GM18508 (cell line): Measurements from ENCODE around the gene KIF15.

ENCODE experiments used
- ATAC-seq: cut with Tn5 transposase; IDR thresholded peaks from one replicate; pipeline ENCODE4 v1.9.1; 2021; ENCODE audit warnings: moderate number of reproducible peaks; ENCODE audit not compliant: insufficient read depth, unreplicated experiment

Gene KIF15

DNA sequence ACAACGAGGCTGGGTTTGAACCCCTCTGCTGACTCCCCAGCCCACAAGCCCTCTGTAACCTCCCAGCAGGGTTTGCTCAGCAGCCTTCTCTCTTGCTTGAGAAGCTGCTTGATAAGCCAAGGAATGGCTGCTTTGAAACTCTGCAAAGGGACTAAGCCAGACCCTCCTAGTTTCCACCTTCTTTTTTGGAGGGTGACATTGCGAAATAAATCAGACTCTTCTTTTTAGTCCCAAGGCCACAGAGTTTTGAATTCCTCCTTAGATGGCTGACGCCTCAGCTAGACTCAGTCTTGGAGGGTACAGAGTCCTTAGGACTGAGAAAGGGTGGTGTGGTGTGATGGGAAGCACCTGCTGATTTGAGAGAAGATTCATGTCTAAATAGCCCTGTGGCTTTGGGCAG lies 114.0 kb downstream of the KIF15 start:
- no peak for ATAC-seq

DNA sequence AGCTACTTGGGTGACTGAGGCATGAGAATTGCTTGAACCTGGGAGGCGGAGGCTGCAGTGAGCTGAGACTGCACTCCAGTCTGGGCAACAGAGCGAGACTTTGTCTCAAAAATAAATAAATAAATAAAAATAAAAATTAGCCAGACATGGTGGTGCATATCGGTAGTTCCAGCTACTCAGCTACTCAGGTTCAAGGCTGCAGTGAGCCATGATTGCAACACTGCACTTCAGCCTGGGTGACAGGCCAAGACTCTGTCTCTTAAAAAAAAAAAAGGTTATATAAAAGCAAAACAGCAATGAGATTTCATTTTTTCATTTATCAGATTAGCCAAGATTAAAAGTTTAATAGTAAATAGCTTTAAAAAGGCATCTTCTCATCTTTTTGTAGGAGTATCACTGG lies 115.7 kb downstream of the KIF15 start:
- no peak for ATAC-seq

DNA sequence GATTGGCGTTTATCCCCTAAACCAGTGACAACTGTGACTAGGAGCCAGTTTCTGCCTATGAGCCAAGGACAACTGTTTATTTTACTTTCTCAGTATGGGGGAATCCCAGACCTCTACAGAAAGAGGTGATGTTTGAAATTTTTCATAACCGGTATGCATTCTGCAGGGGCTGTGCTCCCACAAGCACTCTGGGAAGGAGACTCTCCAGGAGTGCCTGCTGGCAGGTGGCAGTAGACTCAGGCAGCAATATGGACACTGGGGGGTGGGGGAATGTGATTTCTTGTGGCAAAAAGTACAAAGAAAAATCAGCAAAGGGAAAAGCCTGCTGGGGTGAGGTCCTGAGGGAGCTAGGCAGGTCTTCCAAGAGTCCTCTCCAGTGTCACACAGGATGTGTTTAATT lies 118.7 kb downstream of the KIF15 start:
- no peak for ATAC-seq

DNA sequence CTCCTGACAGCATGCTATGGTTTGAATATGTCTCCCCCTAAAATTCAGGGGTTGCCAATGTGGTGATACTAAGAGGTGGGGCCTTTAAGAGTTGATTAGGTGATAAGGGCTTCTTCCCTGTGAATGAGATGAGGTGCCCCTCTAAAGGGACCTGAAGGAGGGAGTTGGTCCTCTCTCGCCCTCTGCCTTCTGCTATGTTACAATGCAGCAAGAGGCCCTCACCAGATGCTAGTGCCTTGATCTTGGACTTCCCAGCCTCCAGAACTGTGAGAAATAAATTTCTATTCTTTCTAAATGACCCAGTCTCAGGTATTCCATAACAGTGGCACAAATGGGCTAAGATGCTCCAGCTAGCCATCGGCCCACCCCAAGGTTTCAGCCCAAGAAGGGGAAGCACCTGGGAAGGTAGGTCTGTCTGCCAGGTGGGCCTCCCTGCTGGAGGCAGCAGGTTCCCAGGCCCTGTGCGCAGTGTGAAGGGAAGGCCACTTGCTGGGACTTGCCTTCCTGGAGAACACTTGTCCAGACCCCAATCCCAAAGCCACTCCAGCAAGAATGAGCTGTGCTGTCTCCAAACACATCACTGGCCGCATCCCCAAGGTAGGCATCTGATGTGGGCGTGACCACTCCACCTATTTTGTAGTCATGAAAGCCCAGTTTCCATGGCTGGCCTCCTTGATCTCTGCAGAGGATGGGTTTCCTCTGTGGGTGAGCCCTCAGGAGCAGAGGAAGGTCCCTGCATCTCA lies 121.8 kb downstream of the KIF15 start:
- ATAC-seq: no peak

DNA sequence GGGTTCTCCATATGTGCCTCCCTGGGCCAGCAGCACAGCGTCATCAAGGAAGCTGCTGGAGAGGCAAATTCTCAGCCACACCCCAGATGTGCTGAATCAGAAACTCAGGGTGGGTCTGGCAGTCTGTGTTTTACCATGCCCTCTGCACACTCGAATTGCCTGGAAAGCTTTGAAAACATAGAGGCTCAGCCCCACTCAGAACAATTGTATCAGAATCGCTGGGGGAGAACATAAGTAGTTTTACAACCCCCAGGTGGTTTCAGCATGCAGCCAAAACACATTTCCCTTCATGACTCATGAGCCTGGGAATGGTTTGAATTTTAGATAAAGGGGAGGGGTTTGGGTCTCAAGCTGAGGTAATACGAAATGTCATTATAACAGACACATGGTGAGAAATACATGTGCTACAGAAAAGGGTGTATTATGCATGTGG lies 122.4 kb downstream of the KIF15 start:
- no peak for ATAC-seq

DNA sequence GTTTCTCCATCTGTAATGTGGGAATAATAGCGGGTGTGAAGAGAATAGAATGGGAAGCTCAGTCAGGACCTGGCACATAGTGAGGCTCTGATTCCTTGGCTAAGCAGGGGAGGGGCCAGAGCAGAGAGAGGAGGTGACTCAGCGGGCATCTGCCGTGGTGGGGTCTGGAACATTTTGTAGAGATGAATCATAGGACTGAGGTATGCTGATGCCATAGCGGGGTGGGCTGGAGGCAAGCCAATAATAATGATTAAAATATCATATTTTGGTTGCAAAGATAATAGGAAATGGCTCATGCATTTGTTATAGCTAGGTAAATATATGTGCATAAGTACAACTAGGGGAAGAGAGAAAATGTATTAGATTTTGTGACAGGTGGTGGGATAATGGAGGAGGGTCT lies 124.0 kb downstream of the KIF15 start:
- ATAC-seq: no peak

DNA sequence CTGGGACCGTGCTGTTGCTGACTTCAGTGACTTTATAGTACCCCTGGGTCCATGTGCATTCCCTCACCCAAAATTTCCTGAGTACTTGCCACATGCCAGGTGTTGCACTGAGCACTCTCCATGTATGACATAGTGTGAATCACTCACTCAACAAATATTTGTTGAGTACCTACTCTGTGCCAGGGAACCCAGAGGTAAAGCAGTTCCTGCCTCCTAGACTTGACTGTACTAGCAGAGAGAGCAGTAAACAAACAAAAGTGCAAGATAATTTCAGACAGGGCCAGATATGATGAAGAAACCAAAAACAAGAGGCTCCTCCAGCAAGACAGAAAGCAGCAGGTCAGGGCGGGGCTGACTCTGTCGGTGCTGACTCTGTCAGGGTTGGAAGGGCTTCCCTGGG lies 125.0 kb downstream of the KIF15 start:
- ATAC-seq: no peak

DNA sequence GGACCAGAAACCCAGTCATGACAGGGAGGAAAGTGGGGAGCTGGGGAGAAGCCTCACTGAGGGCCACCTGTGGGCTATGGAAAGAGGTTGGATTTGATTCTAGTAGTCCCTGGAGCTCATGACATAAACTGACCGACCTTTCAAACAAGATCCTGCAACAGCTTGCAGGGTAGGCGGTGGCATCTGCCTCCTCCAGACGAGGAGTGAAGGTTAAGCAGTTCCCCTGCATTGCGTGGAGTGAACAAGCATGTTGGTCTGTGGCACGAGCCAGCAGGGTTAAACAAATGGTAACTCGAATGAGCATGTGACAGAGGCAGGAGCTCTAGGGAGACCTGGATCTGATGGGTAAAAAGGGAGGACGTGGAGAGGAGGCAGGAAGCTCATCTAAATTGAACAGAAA lies 125.5 kb downstream of the KIF15 start:
- ATAC-seq: no peak

DNA sequence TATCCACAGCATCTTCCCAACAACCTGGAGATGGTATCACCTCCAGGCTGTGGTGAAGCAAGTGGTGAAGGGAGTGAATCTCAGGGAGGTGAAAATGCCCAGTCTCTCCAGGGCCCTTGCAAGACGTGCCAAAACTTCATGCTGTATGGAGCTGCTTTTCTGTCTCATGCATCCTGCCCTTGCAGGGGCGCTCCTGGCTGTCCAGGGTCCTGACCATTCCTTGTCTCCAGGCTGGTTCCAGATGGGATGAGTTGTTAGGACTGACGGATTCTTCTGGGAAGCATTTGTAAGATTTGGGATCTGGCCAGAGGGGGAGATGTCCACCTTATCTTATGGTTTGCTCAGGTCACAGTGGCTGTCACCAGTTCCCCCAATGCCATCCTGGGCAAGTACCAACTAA lies 128.7 kb downstream of the KIF15 start:
- no peak for ATAC-seq

DNA sequence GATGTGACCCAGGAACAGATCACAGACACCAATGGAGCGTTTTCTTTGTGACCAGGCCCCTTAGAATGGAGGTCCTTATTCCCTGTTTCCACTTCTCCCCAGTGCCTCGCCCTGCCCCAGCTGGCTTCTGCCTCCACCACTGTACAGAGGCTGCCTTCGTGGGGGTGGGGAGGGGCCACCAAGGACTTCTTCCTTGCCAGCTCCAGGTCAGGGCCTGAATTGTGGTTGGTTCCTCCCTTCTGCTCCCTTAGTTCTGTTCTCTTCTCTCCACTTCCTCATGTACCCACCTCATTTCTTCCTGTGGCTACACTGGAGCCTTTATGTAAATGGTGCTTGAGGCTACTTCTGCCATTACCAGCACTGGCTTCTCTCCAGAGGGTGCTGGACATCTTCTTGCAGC lies 129.3 kb downstream of the KIF15 start:
- no peak for ATAC-seq

DNA sequence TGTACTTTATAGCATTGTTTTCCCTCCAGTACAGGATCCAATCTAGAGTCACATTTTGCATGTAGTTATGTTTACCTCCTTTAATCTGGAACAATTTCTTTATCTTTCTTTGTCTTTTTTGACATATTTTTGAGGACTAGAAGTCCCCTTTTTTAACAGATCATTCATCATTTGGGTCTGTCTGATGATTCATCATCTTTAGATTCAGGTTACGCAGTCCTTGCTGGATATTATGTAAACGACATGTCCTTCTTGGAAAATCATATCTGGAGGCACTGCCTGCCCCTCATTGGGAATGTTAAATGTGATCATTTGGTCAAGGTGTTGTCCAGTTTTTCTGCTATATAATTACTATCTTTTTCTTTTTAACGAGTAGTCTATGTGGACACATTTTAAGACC lies 131.1 kb downstream of the KIF15 start:
- ATAC-seq: no peak

DNA sequence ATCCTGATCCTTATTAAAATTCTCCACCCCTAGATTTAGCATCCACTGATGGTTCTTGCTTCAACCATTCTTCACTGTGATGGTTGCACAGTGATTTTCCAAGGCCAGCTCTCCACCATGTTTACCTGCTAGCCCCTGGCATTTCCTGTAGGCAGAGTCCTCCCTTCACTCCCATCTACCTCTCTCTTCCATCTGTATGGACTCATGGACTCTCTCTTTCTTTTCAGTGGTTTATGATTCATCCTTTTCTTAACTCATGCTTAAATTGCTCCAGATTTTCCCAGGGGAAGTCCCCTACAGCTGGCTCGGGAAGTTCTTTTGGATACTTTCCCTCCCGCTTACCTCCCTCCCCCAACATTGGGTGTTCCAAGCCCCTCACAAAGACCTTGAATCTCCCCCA lies 131.5 kb downstream of the KIF15 start:
- ATAC-seq: no peak

DNA sequence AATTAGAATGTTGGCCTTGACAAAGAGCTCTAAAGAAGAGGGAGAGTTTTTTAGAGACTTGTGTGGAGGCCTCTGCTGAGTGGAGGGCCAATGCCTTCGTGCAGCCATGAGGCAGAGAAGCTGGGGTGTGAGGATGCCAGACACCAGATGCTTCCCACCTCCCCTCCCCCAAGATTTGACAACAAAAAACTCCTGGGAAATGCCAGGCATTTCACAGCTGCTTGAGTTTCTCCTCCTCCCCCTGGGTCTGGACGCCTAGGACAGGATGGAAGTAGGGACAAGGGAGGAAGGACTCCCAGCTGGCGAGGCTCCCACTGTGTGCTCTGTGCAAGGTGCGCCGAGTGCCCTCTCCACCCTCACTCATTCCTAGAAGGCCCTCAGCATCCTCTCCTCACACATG lies 132.9 kb downstream of the KIF15 start:
- no peak for ATAC-seq

DNA sequence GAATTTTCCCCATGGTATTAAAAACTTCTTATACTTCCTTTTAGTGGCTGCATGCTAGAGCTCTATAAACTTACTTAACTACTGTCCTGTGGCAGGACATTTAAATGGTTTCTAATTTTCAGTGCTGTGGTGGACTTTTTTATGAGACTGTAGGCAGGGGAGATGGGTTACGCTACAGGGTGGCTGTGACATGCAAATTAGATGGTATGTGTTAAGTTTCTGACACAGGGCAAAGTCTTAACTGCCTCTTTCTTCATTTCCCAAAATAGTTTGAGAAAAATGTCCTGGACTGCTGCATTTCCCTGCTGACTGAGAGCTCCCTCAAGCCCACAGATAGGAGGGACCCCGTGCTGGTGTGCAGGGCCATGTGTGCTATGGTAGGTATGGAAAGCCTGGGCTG lies 134.8 kb downstream of the KIF15 start:
- no peak for ATAC-seq

DNA sequence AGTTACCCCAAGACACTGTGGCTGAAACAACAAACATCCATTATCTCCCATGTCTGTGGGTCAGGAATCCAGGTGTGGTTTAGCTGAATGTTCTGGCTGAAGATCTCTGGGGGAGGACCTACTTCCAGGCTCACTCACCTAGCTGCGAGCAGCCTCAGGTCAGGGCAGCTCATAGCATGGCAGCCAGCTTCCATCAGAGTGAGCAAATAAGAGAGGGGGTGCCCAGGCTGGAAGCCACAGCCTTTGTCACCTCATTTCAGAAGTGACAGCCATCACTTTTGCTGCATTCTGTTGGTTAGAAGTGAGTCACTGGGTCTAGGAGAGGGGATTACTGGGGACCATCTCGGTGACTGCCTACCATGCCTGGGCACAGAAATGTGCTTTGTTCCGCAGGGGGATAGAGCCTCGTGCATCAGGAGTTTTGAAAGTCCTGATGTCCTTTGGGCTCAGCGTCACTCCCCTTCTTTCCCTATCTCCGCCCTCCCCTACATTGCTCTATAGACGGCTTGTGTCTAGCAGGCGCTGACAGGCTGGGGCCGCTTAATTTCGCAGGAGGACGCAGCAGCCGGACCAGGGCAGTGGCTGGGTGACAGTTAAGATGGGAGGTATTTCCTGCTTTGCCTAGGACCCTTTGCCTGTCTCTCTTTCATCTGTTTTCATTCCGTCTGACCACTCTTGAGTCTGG lies 138.2 kb downstream of the KIF15 start:
- ATAC-seq: no peak

DNA sequence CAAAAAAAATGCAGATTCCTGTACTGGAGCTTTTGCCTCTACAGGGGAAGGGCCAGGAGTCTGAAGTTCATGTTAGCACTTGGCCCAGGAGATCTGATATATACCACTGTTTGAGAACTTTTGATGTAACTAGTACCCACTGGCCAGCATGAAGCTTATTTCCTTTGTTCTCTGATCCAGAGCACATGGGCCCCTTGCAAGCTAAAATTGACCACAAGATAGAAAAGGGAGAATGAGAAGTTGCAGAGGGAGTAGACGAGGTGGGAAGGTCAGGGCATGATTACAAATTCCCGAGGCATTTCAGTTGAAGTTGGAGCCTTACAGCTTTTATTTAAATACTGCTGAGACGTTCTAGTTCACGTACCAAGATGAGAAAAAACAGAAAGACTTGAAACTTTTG lies 141.0 kb downstream of the KIF15 start:
- no peak for ATAC-seq
